Lower leg skin (tissue), 3 donors: ENCODE data around the gene RNF7.

ENCODE experiments used
- POLR2A ChIP-seq, 2 donors: fragments of 450-650 bp; IDR thresholded peaks; one replicate each; pipeline ENCODE4 v1.6.1; 2016 to 2017; ENCODE audit warnings: antibody characterized with exemption in 2 of 2, mild to moderate bottlenecking in 1 of 2, moderate library complexity in 1 of 2
- TF ChIP-seq, protein P1 (sequence below), 3 donors: fragments of 450-650 bp; IDR thresholded peaks; one replicate each; pipeline ENCODE4 v1.5.1; 2016; ENCODE audit warnings: antibody characterized with exemption in 3 of 3, mild to moderate bottlenecking in 3 of 3, moderate library complexity in 2 of 3

DNA sequence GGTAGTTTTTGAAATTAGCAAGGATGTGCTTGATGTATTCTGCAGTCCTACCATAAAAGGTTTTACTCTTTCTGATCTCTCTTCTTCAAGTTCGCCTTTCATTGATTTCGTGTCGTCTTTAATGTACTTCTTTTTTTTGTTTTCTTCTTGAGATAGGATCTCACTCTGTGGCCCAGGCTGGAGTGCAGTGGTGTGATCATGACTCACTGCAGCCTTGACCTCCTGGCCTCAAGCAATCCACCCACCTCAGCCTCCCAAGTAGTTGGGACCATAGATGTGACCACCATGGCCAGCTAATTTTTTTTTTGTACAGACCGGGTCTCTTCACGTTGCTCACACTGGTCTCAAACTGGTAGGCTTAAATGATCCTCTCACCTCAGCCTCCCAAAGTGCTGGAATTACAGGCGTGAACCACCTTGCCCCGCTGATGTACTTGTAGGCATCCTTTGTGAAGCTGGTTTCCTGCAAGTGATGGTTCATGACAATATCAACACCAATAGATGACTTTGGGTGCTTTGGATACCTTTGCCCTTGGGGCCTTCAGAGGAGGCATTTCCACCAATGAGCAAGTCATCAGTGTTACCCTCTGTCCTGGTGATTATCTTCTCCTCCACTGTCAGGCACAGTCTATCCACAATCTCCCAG lies 28.9 kb upstream of the RNF7 start:
- TF ChIP-seq POLR2A (IDR thresholded peaks at IDR 0.05), result no peak
- TF ChIP-seq, protein P1, sequence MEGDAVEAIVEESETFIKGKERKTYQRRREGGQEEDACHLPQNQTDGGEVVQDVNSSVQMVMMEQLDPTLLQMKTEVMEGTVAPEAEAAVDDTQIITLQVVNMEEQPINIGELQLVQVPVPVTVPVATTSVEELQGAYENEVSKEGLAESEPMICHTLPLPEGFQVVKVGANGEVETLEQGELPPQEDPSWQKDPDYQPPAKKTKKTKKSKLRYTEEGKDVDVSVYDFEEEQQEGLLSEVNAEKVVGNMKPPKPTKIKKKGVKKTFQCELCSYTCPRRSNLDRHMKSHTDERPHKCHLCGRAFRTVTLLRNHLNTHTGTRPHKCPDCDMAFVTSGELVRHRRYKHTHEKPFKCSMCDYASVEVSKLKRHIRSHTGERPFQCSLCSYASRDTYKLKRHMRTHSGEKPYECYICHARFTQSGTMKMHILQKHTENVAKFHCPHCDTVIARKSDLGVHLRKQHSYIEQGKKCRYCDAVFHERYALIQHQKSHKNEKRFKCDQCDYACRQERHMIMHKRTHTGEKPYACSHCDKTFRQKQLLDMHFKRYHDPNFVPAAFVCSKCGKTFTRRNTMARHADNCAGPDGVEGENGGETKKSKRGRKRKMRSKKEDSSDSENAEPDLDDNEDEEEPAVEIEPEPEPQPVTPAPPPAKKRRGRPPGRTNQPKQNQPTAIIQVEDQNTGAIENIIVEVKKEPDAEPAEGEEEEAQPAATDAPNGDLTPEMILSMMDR (IDR thresholded peaks at IDR 0.05), result no peak
